Right lobe of liver (tissue), 6 donors: ENCODE measurements around the gene LCN10. TPM values are rescaled to one million over a fixed set of nuclear protein-coding genes. Genes with fewer than 3 reads are reported as not detected.

Experiments
- ATAC-seq, 4 donors: fragments of 200-7000 bp; cut with Tn5 transposase; one replicate each; pipeline ENCODE4 v1.9.1; 2020; ENCODE audit warnings: mild to moderate bottlenecking in 4 of 4, moderate library complexity in 4 of 4
- DNase-seq, 3 donors: peaks; one replicate each; pipeline ENCODE4 v3.0.0-alpha.2; 2020
- H3K27ac ChIP-seq, 3 donors: fragments of 200-600 bp; one replicate each; pipeline ENCODE4 v1.8.0; 2022
- H3K27me3 ChIP-seq, 2 donors: fragments of 200-600 bp; one replicate each; pipeline ENCODE4 v1.8.0; 2022
- H3K36me3 ChIP-seq, 4 donors: fragments of 200-600 bp; sonication (generic) in 1 of 4; one replicate each; pipeline versions ENCODE4 v1.5.1 to v1.8.0; 2017 to 2022; ENCODE audit warnings: control low read depth in 1 of 4
- H3K4me1 ChIP-seq, 4 donors: fragments of 200-600 bp; sonication (generic) in 1 of 4; one replicate each; pipeline versions ENCODE4 v1.5.1 to v1.8.0; 2017 to 2022; ENCODE audit warnings: control low read depth in 1 of 4
- H3K4me3 ChIP-seq, 3 donors: fragments of 200-600 bp; one replicate each; pipeline ENCODE4 v1.8.0; 2022
- H3K9me3 ChIP-seq, 4 donors: fragments of 200-600 bp; sonication (generic) in 1 of 4; one replicate each; pipeline versions ENCODE4 v1.5.1 to v1.8.0; 2017 to 2022; ENCODE audit warnings: control low read depth in 1 of 4
- POLR2A ChIP-seq: fragments of 450-650 bp; IDR thresholded peaks from one replicate; pipeline ENCODE4 v1.6.1; 2017; ENCODE audit warnings: antibody characterized with exemption, mild to moderate bottlenecking
- WGBS: methylation state at CpG from one replicate; pipeline ENCODE4 v1.1.6; 2018; ENCODE audit warnings: low coverage, low lambda C conversion rate; ENCODE audit not compliant: insufficient coverage; ENCODE audit errors: missing lambda C conversion rate; 5-methylcytosine and 5-hydroxymethylcytosine counted together
- intact Hi-C, 2 donors: fragments of 100-400 bp; cut with DNase I; formaldehyde crosslinking; loops; one replicate each; pipeline versions ENCODE4 v1.11.2 to v1.14.1; 2022
- total RNA-seq, 6 experiments: library from RNA; depleted of rRNA in 2 of 6; stranded (reverse); fragments of >200 nt in 2 of 6; fragmentation: NEBNext Ultra II Directional in 3 of 6; extraction: Animal tissue kit (Norgen Biotek cat#: 25700) in 3 of 6; gene quantifications; one replicate each; pipeline versions ENCODE4 v1.1.0 to v1.2.4, GENCODE V29; 2016 to 2023
- TF ChIP-seq, protein P1 (sequence below), 4 donors: fragments of 200-600 bp in 3 of 4; fragments of 450-650 bp in 1 of 4; IDR thresholded peaks; one replicate each; pipeline versions ENCODE4 v1.5.1 to v1.8.0; 2016 to 2022; ENCODE audit warnings: antibody characterized with exemption in 4 of 4, mild to moderate bottlenecking in 2 of 4
- donor health status: DM: no; HTN: yes; CAD: no.
- donor health status: DM: no; HTN: no; CAD: no.
- donor health status: DM: no; HTN: no; CAD: no.
- donor health status: DM: no; HTN: yes; CAD: no.
- donor health status: DM: no; HTN: yes; CAD: no.

Gene LCN10
- total RNA-seq, 6 experiments from 2014 or later: 0.23 to 0.81 (median 0.32) TPM; not detected in 2

DNA sequence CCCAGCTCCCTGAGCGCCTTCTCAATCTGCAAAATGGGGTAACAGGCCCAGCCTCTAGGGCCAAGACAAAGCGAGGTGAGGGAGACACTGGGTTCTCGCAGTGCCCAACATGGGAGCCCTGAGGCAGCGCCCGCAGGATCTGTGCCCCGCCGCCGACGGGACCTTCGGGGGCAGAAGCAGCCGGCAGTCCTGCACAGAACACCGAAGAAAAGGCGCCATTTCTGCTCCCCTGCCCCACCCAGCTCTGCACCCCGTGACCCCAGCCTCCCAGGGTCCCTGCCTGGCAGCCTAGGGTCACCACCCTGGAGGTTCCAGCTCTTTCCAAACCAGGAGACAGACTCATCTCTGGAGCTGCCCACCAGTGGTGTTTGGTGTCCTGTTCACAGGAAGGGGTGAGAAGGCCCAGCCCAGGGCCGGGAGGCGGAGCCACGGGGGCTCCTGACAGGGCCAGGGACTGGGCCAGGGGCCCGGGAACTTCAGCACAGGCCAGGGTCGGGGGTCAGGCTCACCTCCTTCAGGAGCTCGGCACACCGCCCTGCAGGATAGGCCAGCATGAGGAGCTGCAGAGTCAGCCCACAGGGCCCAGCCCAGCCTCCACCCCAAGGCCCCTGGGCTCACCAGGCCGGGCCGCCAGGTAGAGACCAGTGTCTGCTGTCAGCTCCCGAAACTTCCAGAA, 12.0 kb upstream of the LCN10 start:
- Histone ChIP-seq H3K9me3 (no peaks in the 10 kb centered on the region), H3K4me1 (no peaks in the 10 kb centered on the region), H3K36me3 (no peaks in the 10 kb centered on the region), H3K27me3 (no peaks in the 10 kb centered on the region), H3K4me3 (no peak overlapping the region), H3K27ac (no peak overlapping the region)
- WGBS: no CpG with 5 or more reads among the region's 24 CpGs
- intact Hi-C loops: no loop called here
- DNase-seq (no peak), ATAC-seq (no peak)
- TF ChIP-seq, protein P1, sequence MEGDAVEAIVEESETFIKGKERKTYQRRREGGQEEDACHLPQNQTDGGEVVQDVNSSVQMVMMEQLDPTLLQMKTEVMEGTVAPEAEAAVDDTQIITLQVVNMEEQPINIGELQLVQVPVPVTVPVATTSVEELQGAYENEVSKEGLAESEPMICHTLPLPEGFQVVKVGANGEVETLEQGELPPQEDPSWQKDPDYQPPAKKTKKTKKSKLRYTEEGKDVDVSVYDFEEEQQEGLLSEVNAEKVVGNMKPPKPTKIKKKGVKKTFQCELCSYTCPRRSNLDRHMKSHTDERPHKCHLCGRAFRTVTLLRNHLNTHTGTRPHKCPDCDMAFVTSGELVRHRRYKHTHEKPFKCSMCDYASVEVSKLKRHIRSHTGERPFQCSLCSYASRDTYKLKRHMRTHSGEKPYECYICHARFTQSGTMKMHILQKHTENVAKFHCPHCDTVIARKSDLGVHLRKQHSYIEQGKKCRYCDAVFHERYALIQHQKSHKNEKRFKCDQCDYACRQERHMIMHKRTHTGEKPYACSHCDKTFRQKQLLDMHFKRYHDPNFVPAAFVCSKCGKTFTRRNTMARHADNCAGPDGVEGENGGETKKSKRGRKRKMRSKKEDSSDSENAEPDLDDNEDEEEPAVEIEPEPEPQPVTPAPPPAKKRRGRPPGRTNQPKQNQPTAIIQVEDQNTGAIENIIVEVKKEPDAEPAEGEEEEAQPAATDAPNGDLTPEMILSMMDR (IDR thresholded peaks at IDR 0.05): no peak
- no peak for TF ChIP-seq POLR2A

DNA sequence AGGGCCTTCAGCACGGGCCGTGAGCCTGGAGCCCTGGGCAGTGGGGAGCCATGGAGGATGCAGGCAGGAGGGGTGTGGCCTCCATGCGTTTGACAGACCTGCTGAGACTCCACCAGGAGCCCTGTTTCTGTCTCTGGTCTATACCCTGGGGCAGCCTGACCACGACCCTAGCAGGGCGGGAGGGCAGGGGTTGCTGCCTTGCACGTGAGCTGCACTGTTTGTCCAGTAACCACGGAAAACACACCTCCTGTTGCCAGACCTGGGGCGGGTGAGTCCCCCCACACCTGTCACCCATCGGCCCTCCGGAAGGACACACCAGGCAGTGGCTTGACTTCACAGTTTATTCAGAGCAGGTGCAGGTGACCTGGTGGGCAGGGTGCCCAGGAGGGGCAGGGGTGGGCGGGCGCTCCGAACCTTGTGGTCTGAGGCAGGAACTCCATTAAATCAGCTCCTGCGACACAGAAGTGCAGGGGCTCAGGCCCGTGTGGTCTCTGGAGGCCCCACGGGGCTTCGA, 11.4 kb upstream of the LCN10 start:
- Histone ChIP-seq H3K27ac (no peak overlapping the region), H3K27me3 (no peaks in the 10 kb centered on the region), H3K9me3 (no peaks in the 10 kb centered on the region), H3K36me3 (no peaks in the 10 kb centered on the region), H3K4me3 (no peak overlapping the region), H3K4me1 (no peaks in the 10 kb centered on the region)
- ATAC-seq (no peak), DNase-seq (no peak)
- intact Hi-C loops: no loop called here
- WGBS: no CpG with 5 or more reads among the region's 17 CpGs
- TF ChIP-seq, protein P1 (IDR thresholded peaks at IDR 0.05): no peak
- no peak for TF ChIP-seq POLR2A

DNA sequence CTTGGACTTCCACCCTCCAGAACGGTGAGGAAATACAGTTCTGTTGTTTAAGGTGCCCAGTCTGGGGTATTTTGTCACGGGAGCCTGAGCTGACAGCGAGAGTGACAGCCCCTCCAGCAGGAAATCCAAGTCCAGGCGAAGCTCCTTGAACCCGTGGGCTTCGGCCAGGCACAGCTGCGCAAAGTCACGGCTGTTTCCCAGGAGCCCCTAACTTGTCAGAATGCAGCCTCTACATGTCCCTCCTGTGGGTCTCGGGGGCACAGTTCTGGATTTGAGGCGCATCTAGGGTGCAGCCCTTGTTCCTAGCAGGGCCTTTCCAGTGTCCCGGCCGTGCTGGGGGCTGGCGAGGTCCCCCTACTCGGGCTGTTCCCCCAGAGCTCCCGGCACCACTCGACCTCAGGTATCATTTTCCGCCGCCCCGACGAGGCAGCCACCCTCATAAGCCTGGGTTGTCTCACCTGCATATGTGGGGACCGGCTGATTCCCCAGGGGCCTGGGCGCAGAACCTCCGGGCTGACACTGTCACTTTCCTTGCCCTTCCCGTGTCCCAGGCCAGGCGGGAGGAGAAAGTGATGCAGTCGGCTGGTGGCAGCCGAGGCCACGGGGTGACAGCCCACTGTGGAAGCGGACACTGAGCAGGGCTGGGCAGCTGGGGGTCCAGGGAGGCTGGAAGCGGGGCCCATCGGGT, 10.8 kb upstream of the LCN10 start:
- 82% methylated on average over 10 of the region's 31 CpGs for WGBS
- TF ChIP-seq POLR2A: no peak
- TF ChIP-seq, protein P1 (IDR thresholded peaks at IDR 0.05): no peak
- H3K36me3 ChIP-seq: no peaks in the 10 kb centered on the region
- no peaks in the 10 kb centered on the region for H3K4me1 ChIP-seq
- ATAC-seq (no peak), DNase-seq (no peak)
- H3K27ac ChIP-seq: no peak overlapping the region
- intact Hi-C loops: no loop called here
- no peaks in the 10 kb centered on the region for H3K27me3 ChIP-seq
- H3K4me3 ChIP-seq: no peak overlapping the region
- no peaks in the 10 kb centered on the region for H3K9me3 ChIP-seq

DNA sequence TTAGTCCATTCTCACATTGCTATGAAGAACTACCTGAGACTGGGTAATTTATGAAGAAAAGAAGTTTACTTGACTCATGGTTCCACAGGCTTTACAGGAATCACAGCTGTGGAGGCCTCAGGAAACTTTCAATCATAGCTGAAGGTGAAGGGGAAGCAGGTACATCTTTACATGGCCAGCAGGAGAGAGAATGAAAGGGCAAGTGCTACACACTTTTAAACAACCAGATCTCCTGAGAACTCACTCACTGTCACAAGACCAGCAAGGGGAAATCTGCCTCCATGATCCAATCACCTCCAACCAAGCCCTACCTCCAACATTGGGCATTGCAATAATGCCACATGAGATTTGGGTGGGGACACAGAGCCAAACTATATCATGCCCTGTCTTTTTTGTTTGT, 9.1 kb upstream of the LCN10 start:
- no peak overlapping the region for H3K27ac ChIP-seq
- no peaks in the 10 kb centered on the region for H3K4me1 ChIP-seq
- no peak overlapping the region for H3K4me3 ChIP-seq
- TF ChIP-seq, protein P1 (IDR thresholded peaks at IDR 0.05): no peak
- TF ChIP-seq POLR2A: no peak
- no peaks in the 10 kb centered on the region for H3K36me3 ChIP-seq
- H3K27me3 ChIP-seq: no peaks in the 10 kb centered on the region
- intact Hi-C loops: no loop called here
- no peak for DNase-seq
- H3K9me3 ChIP-seq: no peaks in the 10 kb centered on the region
- no peak for ATAC-seq
